GM18511 (cell line): Measurements from ENCODE around the gene HOXD10.

Experiments used
- ATAC-seq: cut with Tn5 transposase; IDR thresholded peaks from one replicate; pipeline ENCODE4 v1.9.1; 2021; ENCODE audit warnings: mild to moderate bottlenecking, moderate library complexity; ENCODE audit not compliant: unreplicated experiment

The HOXD10 gene

DNA sequence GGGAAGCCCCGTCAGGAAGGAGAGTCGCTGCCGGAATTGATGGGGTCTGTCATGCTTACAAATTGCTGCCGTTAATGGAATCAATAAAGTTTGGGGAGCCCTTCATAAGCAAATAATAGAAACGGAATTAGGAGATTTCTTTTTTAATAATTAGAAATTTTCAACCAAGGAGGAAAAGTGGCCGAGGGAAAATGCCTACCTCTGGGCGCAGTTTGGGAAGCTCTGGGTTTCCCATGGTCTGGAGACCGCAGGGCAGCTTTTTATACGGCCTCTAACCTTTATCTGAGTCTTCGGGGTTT lies 34.1 kb upstream of the HOXD10 start:
- ATAC-seq, result no peak

DNA sequence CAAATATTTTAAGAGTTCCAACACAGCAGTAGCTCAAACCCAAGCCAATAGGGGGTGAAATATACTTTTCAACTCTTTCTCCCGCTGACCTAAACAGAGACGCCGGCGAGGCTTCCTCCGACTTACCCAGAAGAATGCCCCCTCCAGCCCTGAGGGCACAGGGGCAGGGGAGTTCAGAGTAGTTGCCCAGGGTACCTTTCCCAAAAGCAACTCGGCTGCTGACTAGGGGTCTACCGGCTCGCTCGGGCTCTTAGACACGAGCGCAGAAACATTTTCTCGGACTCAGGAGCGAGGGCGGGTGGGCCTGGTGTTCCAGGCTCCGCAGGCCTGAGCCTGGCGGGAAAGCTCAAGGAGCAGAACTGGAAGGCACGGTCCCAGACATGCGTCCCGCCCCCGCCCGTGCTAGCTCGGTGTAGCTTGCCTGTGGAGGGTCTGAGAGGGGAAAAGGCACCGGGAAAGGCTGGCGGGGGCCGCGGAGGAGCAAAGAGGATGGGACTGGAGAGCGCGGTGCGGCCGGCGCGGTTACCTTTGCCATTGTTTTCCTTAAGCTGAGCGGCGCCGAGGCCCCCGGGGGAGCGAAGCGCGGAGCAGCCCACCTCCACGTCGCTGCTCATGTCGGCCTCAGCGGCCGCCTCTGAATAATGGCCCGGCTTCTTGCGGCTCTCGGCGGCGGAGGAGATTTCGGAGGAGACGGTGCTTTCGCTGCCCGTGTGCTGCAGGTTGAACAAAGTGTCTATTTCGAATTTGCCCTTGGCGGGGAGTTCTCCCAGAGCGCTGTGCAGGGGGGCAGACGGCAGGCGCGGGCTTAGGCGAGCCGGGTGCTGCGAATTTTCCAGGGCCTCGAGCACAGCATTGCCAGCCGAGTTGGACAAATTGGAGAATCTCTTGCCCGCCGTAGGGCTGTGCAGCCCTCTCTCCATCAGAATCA lies 33.5 kb upstream of the HOXD10 start:
- no peak for ATAC-seq

DNA sequence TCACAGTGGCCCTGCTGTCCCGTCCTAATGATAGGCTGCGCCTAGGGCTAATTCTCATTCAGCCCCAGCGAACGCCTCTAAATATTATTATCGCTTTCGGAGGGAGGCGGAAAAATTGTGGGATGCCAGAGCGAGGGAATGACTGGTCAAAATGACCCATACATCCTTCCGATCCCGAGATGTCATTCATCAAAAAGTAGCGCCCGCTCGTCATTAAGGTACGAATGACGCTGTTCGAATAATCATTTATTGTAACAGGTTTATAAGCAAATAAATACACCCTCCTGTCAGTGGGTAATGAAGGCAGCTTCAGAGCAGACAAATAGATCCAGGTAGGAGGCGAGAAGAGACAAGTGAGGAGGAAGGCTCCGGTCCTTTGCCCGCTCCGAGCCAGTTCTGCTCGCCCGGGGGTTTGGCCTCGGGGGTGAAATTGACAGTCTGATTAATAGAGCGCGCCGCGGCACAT lies 32.7 kb upstream of the HOXD10 start, which contains the start of gene EVX2:
TSS of gene EVX2 (minus strand) at position 167 of the 466 bp plus-strand sequence. CDS start 186 bp downstream, outside the sequence.
- no peak for ATAC-seq

DNA sequence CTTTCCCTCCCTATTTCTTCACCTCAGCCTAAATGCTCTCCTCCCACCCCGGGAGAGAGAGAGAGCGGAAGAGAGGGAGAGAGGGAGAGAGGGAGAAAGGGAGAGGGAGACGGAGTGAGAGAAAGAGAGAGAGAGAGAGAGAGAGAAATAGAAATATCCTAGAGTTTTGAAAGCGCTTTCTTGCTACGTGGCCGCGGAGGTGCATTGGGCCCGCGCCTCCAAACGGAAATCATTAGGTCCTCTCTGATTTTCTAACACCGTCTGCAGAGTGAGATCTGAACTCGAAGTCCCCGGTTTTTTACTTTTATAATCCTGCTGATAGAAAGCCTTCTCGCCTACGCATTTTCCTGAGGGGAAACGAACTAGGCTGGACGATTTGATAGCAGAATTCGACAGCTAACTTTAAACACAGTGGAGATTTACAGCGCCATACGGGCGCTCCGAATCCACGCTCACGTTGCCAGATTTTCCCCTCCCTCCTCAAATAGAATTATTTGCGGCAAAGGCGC lies 31.9 kb upstream of the HOXD10 start:
- ATAC-seq, result no peak

DNA sequence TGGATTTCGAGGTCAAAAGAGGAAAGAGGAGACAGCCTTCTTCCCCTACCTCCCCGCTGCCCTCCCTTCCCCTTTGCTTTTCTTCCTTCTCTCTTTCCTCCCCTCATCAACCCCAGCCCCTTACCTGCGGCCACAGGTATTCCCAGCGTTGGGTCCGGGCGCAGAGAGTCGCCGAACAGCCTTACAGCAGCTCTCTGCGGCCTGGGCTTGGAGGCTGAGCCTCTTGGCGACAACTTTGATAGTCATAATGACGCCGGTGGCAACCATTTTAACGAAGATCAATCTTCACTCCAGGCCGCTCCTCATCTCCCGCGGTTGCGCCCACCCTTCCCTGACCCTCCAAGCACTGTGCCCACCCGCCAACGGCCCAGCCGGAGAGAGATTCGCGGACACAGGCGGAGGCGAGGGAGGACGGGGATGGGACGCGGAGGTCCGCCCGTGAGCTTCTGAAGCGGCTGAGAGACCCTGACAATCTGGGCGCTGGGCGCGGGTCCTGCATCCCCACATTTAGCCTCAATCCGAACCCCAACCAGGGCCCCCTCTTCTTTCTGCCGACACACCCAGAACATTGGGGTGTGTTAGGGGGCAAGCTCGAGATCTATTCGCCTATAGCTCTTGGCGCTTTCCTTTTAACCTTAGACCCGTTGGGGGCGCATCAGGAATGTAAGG lies 31.3 kb upstream of the HOXD10 start:
- ATAC-seq, result no peak

DNA sequence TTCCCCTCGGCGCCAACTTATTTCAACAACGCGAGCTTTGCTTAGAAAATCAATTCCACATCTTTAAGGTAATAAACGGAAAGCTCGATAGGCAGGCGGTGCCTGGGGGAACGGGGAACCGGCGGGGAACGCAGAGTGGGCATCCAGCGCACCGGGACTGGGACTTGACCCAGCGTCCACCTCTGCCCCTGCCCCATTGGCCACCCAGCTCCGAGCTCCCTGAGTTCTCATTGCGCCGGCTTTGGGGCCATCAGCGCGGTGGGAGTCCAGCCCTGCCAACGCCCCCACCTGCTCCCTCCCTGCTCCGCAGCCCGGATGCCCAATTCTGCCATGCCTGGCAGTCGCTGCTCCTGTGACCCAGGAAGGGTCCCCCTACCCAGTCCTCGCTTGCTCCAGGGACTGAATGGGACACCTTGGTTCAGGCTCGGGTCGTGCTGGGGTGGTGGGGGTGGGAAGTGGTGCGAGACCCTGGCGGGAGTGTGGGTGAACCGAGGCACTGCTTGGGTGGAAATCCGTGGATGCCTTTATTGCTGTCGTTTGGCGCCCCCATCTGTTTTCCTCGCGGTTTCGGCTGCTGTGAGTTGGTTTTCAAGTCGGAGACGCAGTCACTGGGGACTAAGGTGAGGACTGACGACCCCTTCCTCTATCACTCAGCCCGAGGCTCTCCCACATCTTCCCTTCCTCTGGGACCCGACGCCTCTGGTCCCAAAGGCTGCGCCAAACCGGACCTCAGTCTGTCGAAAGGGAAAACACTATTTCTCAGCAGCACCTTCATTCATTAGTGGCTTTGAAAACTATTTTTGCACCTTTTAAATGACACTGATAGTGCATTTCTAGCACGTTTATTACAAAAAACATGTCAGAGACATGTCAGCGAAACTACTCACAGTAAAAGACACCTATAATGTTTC lies 30.5 kb upstream of the HOXD10 start:
- no peak for ATAC-seq

DNA sequence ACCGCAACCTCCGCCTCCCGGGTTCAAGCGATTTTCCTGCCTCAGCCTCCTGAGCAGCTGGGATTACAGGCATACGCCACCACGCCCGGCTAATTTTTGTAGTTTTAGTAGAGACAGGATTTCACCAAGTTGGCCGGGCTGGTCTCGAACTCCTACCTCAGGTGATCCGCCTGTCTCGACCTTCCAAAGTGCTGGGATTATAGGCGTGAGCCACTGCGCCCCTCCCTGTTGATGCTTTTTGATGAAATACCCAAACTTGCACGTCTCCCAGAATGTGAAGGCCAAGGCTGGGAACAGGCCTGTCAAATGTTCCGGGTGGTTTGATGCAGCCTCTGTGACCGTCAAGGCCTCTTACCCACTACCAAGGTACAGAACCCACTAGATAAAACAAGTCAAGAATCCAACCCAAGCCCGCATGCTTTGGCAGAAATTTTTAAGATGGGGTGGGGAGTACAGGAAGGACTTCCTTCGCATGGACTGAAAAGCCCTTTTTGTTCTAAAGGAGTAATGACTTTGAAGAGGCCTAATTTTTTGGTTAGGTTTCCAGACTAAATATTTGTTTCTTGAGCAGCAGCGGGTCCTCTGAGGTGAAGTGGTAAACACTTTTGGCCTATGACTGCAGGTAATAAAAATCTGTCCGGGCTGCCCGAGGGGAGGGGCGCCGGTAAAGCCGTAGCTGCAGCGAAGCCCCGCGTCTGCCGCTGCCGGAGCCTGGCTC lies 29.1 kb upstream of the HOXD10 start:
- no peak for ATAC-seq

DNA sequence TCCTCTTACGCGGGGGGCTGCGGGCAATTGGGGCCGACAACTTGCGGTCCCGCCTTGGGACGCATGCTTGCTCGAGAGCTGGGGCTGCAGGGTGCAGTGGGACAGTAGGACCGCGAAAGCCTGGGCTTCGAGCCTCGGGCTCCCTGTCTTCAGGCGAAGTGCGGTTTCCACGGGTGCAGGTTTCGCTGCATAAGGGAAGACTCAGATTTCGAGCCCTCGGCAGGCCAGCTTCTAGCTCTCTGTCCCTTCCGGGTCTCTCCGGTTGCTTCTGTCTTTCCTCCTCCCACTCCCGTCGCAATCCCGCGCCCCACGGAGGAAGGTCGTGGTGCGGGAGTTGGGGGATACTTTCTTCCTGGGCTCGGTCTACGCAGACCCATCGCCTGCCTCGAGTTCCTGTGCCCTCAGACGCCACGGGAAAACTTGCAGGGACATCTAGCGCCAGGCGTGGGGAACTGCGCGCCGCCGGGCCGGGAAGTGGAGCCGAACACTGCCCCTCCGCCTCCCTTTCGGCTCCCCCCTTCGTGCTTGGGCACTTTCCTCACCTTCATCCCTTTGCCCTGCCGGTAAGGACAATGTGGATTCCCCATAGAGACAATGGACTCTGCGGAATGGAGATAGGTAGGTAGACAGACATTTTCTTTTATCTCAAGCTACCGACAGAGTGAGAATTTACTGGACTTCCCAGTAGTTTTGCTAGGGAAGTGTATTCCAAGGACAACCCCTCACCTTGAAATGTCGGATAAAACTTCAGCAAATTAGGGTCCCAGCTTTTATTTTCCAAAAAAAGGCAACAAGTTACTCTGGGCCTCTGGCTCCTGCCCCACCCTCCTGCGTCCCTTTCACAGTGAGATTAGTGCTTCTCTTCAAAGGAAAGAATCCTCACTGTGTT lies 28.3 kb upstream of the HOXD10 start:
- no peak for ATAC-seq

DNA sequence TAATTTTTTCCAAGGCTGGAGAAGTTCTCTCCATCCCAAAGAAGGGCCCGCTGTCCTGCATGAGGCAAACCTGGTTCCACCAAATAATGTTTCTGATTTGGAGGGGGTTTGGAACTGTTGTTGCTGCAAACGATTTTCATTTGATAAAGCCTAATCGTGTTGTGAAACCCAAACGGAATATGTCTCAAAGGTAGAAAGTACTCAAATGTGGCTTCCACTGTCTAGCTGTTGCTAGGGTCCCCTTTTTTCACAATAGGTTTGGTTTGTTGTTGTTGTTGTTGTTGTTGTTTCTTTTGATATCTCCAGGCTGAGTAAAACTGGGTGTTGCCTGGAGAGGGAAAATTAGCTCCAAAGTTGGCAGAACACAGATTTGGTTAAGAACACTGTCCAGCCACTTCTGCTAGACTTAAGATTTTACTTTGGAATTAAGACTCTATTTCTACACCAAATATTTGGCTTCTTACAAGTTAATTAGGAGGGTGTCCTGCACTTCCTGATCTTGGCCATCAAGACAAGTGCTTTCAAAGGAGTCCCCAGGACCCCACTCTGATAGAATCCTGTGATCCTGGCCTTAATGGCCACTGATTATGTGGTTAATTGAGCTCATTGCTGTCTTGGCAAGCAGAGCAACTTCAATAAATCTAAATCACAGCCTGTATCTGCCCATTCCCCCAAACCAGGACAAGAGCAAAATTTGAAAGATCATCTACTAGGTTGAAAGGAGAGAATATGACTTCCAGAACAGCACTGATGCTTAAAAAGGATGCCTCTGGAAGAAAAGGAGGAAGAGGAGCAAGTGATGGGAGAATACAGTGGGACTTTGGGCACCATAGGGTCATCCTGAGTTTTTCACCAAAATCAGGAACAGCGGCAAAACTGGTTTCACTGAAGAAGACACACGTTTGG lies 27.4 kb upstream of the HOXD10 start:
- ATAC-seq, result no peak

DNA sequence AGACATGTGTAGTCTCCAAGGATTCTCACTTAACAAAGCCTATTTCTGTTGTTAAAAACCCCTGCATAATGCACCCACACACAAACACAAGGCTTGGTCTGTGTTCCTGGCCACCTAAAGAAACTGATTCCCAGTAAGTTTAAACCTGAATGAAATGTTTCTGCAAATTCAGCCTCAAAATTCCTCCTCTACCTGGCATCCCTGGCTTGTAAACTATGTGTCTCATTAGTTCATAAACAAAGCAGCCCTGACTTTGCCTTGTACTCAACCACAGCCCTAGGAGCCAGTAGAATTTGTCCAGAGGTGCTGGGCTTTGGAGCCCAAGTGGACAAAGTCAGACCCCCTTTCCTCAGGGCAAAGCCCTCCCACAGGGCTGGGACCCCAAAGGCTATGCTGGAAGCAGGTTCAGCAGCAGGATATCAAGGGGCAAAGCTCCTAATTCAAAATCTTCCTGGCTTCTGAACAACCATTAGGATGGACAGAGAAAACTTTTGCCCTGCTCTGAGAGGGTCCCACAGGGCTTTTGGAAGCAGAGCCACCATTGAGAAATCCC lies 26.7 kb upstream of the HOXD10 start:
- no peak for ATAC-seq

DNA sequence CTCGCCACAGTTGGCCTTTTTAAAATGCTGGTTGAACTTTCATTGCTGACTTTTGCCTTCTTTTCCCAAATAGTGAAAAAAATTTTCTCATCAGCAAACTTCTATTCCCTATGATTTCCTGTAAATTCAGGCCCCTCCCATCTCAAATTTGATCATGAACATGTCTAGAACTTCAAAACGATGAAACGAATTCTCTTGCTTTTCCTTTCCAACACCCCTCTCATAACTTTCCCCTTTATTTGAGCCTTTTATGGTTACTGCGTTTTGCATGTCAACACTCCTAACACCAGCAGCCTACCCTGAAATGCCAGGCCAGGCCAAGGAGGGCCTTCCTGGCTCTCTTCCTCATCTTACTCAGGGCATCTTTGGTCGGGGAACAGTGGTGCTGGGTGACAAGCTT lies 25.7 kb upstream of the HOXD10 start:
- no peak for ATAC-seq

DNA sequence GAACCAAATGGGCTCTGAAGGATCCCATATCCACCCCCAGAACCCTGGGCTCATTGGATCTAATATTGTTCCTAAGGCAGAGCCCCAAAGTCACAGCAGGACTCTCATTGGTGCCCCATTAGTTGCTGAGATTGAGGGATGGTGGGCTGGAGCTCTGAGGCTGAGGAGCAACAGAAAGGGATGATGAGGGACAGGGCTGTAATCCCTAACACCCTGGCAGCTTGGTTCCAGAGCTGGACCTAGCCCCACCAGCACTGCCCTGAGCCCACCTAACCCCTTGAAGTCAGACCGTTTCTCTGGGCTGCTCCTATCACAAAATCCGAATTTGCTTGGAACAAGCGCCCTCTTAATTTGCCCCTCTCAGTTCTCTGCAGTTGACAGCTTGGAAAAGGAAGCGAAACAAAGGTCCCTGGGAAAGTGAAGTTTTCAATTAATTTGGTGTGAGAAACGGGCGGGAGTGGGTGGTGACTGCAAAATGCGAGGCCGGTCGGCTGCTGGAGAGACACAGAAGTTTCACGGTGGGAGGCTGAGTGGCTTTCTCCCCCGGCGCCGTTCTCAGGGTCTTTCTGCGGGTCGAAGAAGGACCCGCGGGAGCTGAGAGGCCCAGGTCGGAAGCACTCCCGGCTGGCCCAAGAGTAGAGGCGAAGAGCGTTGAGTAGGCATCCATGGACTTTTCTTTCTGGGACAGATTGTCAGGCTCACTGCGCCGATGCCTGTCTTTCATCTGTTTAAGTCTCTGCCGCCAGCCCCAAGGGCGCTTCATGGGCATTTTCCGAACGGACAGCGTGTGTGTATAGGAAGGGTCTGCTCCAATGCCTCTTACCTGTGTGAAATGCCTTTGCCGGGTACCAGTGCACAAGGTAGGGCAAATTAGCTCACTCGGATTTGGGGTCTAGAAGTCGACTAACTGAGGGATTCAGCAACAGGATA lies 25.0 kb upstream of the HOXD10 start:
- ATAC-seq, result no peak

DNA sequence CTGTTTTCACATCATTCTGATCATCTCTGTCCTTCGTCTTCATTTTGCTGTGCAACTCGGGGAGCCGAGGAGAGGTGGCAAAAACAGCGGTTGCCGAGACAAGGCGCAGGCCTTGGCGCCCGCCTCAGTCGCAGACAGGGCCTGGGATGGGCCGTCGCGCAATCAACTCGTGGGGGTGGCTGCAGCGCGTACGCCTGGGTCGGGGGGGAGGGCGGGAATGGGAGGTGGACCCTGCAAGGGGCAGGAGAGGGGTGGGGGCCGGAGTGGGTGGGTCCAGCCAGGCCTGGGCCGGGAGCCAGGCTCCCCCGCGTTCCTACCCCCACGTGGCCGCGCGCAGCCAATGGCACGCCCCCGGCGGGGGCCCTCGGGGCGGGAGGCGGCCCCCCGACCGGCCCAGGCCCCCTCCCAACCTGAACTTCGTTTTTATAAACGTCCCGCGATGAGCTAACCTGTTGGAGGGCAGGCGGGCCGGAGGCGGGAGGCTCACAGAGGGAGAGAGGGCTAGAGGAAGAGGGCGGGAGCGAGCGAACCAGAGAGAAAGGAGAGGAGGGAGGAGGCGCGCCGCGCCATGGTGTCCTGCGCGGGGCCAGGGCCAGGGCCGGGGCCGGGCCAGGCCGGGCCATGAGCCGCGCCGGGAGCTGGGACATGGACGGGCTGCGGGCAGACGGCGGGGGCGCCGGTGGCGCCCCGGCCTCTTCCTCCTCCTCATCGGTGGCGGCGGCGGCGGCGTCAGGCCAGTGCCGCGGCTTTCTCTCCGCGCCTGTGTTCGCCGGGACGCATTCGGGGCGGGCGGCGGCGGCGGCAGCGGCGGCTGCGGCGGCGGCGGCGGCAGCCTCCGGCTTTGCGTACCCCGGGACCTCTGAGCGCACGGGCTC lies 24.1 kb upstream of the HOXD10 start, which contains the start of gene HOXD13:
TSS of gene HOXD13 (plus strand) at position 452 of the 875 bp plus-strand sequence. CDS start at position 622, 170 bp downstream.
- no peak for ATAC-seq

DNA sequence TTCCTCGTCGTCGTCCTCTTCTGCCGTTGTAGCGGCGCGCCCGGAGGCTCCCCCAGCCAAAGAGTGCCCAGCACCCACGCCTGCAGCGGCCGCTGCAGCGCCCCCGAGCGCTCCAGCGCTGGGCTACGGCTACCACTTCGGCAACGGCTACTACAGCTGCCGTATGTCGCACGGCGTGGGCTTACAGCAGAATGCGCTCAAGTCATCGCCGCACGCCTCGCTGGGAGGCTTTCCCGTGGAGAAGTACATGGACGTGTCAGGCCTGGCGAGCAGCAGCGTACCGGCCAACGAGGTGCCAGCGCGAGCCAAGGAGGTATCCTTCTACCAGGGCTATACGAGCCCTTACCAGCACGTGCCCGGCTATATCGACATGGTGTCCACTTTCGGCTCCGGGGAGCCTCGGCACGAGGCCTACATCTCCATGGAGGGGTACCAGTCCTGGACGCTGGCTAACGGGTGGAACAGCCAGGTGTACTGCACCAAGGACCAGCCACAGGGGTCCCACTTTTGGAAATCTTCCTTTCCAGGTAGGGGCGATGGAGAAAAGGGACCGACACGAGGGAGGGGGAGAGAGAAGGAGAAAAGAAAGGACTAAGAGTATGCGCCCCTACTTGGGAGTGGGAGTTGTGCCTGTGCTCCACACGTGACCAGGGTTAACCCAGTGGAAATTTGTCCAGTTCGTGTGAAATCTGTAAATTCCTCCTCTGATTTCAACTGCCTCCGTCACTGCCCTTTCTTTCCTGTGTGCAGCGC lies 23.3 kb upstream of the HOXD10 start:
- no peak for ATAC-seq

DNA sequence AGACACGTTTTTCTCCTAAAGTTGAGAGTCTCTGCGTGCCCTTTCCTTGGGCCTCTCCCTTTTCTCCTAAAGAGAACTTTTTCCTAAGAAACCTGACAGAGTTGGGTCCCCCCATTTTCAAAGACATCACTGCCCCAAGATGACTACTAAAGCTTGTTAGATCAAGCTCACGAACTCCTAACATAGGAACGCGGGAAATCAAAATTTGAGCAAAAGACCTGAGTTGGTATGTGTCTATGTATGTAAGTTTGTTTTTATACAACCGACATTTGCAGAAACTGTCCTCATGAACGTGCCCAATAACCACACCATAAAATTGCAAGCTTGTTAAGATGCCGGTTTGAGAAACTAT lies 22.7 kb upstream of the HOXD10 start:
- ATAC-seq, result no peak
